Activated naive CD8-positive, alpha-beta T cell treated with anti-CD3 and anti-CD28 coated beads, Interleukin-2, amount 10 ng/mL, durations not matched to agents 7 days and 5 days (primary cell): Measurements from ENCODE around the gene TLE3. TPM values are rescaled to one million over a fixed set of nuclear protein-coding genes. Genes with fewer than 3 reads are reported as not detected.

Experiments used
- ATAC-seq: fragments of 150-1000 bp; cut with Tn5 transposase; one replicate; pipeline ENCODE4 v1.10.0; 2021; ENCODE audit warnings: low read depth, moderate library complexity
- POLR2A ChIA-PET: fragments of 350-600 bp; sonication (Branson Sonifier 250); formaldehyde crosslinking; loops from one replicate; lab custom pipeline; 2021; ENCODE audit warnings: antibody characterized with exemption; lab: Charles Lee
- DNase-seq: peaks from one replicate; pipeline ENCODE4 v3.0.0; 2021
- H3K27ac Mint-ChIP-seq: one replicate; pipeline ENCODE4 v1.8.0; 2022; ENCODE audit warnings: mild to moderate bottlenecking, mixed read lengths
- H3K27me3 Mint-ChIP-seq: one replicate; pipeline ENCODE4 v1.8.0; 2022; ENCODE audit warnings: mild to moderate bottlenecking, moderate library complexity, mixed read lengths
- H3K36me3 Mint-ChIP-seq: one replicate; pipeline ENCODE4 v1.8.0; 2021; ENCODE audit warnings: mild to moderate bottlenecking, mixed read lengths
- H3K4me1 Mint-ChIP-seq: one replicate; pipeline ENCODE4 v1.8.0; 2021; ENCODE audit warnings: mixed read lengths
- H3K4me3 Mint-ChIP-seq: one replicate; pipeline ENCODE4 v1.8.0; 2022; ENCODE audit warnings: mild to moderate bottlenecking, moderate library complexity, mixed read lengths
- H3K9me3 Mint-ChIP-seq: one replicate; pipeline ENCODE4 v1.8.0; 2021; ENCODE audit warnings: mixed read lengths
- total RNA-seq, 2 experiments: library from RNA; stranded (reverse); gene quantifications; one replicate each; pipeline ENCODE4 v1.2.3, GENCODE V29; 2021

The TLE3 gene
- total RNA-seq, 2 experiments from 2014 or later, result 80.5 to 87.9 TPM

DNA sequence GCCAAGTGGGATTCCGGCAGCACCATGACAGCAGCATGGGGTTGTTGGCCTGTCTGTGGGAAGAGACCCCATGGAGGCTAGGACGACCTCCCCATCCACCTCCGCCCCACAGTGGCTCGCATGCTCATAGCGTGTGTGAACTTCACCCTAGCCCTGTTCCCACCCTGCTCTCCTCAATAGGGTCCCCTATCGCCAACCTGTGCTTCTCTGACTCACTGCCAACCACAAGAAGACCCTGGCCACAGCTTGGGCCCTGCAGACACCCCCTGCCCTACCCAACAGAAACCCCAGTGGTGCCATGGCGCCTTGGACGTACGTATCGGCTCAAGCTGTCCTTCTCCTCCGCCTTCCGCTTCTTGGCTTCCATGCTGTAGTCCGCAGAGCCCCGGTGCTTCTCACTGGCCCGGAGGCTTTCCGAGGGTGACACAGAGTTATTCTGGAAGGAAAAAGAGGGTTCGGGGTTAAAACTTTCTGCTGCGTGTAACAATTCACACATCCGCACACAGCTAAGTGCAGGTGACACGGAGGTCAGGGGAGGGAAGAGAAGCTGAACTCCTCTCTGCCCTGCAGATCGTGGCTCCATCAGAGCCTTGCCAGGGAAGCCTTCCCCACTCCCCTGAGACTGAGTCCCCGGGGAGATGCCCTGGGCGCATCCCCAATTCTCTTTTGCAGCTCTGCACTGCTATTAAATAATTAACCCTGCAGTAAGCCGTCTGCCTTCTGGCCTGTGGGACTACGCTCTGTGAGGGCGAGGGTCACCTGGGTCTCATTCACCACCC lies 37.3 kb downstream of the TLE3 start:
- H3K36me3 Mint-ChIP-seq, result peaks cover 22% of the 10 kb centered on the region
- H3K4me3 Mint-ChIP-seq, result no peak overlapping the region
- no peaks in the 10 kb centered on the region for H3K9me3 Mint-ChIP-seq
- no peak for ATAC-seq
- no peaks in the 10 kb centered on the region for H3K27me3 Mint-ChIP-seq
- POLR2A ChIA-PET, result no interaction called here
- no peak for DNase-seq
- H3K27ac Mint-ChIP-seq, result no peak overlapping the region
- H3K4me1 Mint-ChIP-seq, result no peaks in the 10 kb centered on the region

DNA sequence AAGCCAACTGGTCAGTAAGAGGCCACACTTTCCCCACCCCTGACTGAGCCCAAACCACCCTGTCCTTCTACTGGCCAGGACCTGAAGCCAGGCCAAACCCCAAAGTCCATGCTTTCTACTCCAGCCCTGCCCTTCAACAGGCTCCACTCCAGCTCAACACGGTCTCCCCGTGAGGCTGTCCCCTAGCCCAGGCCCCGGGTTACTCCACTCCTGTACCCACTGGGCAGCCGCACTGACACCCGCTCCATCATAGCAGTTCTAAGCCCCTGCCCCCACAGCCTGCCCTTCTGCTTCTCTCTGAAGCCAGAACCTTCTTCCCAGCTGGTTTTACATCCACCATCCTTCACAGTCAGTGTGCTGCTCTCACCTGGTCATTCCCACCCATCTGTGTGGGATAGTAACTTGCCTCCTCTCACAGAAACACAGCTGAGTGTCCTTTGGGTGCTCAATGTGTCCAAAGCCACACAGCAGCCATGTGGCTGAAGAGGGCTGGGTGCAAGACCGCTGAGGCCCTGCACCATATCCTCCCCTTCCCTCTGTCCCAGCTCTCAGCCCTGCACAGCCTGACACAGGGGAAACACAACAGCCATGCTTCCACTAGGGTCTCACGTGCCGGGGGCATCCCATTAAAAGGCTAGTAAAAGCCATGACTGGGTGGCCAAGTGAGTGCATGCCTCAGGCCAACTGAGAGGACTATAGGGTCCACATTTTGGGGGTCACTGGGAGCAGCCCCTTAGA lies 38.1 kb downstream of the TLE3 start:
- peak; percentile 13 for DNase-seq
- peaks cover 23% of the 10 kb centered on the region for H3K36me3 Mint-ChIP-seq
- no peaks in the 10 kb centered on the region for H3K9me3 Mint-ChIP-seq
- H3K27me3 Mint-ChIP-seq, result no peaks in the 10 kb centered on the region
- no peak overlapping the region for H3K4me3 Mint-ChIP-seq
- POLR2A ChIA-PET, result no interaction called here
- no peak overlapping the region for H3K27ac Mint-ChIP-seq
- ATAC-seq, result no peak
- no peaks in the 10 kb centered on the region for H3K4me1 Mint-ChIP-seq

- H3K27ac Mint-ChIP-seq, result no peak overlapping the region
These were observed 38.9 kb downstream of the TLE3 start for GRCh38 chr15:70058642-70059360.

DNA sequence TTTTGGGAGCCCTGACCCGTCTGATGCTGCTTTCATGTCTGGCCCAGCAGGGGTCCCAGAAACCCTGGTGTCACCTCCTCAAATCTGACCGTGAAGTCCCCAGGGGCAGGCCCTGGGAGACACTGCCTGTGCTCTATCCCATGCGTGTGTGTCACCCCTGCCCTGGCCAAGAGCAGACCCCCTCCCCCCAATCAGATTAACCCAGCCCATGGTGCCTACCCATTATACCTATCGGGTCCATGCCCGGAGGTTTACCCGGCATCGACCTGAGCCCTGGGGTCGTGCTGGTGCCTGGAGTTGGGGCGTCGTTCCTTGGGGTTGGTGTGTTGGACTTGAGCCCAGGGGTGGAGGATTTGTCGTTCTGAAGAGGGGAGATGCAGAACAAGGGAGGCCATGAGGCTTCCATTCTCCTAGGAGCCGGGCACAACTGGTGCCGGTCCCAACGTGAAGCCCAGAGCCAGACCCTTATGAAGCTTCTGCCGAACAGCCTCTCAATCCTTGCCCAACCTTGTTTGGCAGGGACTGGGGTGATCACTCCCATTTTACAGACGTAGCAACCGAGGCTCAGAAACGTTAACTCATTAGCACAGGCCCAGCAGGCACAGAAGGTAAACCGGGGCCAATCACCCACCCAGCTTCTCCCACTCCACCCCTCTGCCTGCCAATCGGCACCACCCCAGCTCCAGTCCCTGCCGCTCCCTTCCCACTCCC lies 39.6 kb downstream of the TLE3 start:
- DNase-seq (peak; percentile 19), ATAC-seq (no peak)
- Mint-ChIP-seq H3K27ac (no peak overlapping the region), H3K4me1 (no peaks in the 10 kb centered on the region), H3K4me3 (no peak overlapping the region), H3K27me3 (no peaks in the 10 kb centered on the region), H3K9me3 (no peaks in the 10 kb centered on the region), H3K36me3 (peaks cover 24% of the 10 kb centered on the region)
- POLR2A ChIA-PET, result no interaction called here

More at GRCh38 chr15:70058642-70059360, 38.9 kb downstream of the TLE3 start:
- DNase-seq (peak; percentile 11), ATAC-seq (no peak)
- Mint-ChIP-seq H3K4me3 (no peak overlapping the region), H3K4me1 (no peaks in the 10 kb centered on the region), H3K27me3 (no peaks in the 10 kb centered on the region), H3K9me3 (no peaks in the 10 kb centered on the region), H3K36me3 (peaks cover 24% of the 10 kb centered on the region)
- POLR2A ChIA-PET, result no interaction called here

- Mint-ChIP-seq H3K4me3 (no peak overlapping the region), H3K9me3 (no peaks in the 10 kb centered on the region), H3K27ac (no peak overlapping the region), H3K27me3 (no peaks in the 10 kb centered on the region), H3K4me1 (no peaks in the 10 kb centered on the region), H3K36me3 (peaks cover 27% of the 10 kb centered on the region)
- POLR2A ChIA-PET, result no interaction called here
- DNase-seq, result no peak
- ATAC-seq, result no peak
These were observed 41.5 kb downstream of the TLE3 start for GRCh38 chr15:70056091-70056680.

- Mint-ChIP-seq H3K27me3 (no peaks in the 10 kb centered on the region), H3K27ac (peak overlapping the region; percentile 9), H3K36me3 (peaks cover 25% of the 10 kb centered on the region), H3K9me3 (no peaks in the 10 kb centered on the region), H3K4me1 (no peaks in the 10 kb centered on the region), H3K4me3 (no peak overlapping the region)
- DNase-seq (peak; percentile 22), ATAC-seq (no peak)
- POLR2A ChIA-PET, result no interaction called here
These were observed 42.1 kb downstream of the TLE3 start for GRCh38 chr15:70055601-70056051.

DNA sequence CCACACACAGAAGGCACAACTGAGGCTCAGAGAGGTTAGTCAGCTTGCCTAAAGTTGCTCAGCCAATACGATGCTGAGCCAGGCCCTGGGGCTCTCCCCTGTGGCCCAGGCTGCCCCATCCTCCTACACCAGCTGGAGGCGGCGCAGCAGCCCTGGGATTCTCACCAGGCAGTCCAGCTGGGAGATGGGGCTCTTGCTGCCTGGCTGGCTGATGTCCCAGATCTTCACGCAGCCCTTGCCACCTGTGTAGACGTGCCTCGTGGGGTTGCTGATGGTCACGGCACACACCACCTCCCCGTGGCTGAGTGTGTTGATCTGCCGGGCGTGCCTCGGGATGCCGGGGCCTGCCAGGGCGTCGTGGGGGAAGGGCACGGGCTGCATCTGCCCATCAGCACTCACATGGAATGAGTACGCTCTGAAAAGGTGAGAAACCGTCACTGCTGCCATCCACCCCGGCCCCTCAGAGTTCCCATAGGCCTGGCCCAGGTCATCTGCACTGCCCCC lies 42.8 kb downstream of the TLE3 start:
- POLR2A ChIA-PET, result no interaction called here
- no peak for DNase-seq

GRCh38 chr15:70054366-70054765 lies 43.4 kb downstream of the TLE3 start:
- ATAC-seq (no peak), DNase-seq (no peak)
- Mint-ChIP-seq H3K4me1 (no peaks in the 10 kb centered on the region), H3K36me3 (peaks cover 23% of the 10 kb centered on the region), H3K9me3 (no peaks in the 10 kb centered on the region), H3K4me3 (no peak overlapping the region), H3K27ac (no peak overlapping the region), H3K27me3 (no peaks in the 10 kb centered on the region)
- POLR2A ChIA-PET, result no interaction called here

More for the DNA sequence above, 42.8 kb downstream of the TLE3 start:
- Mint-ChIP-seq H3K4me3 (no peak overlapping the region), H3K36me3 (peaks cover 28% of the 10 kb centered on the region), H3K9me3 (no peaks in the 10 kb centered on the region), H3K4me1 (no peaks in the 10 kb centered on the region), H3K27me3 (no peaks in the 10 kb centered on the region), H3K27ac (no peak overlapping the region)
- no peak for ATAC-seq

GRCh38 chr15:70053716-70054229 lies 43.9 kb downstream of the TLE3 start:
- DNase-seq, result no peak
- peaks cover 18% of the 10 kb centered on the region for H3K36me3 Mint-ChIP-seq
- H3K4me3 Mint-ChIP-seq, result no peak overlapping the region
- no peak for ATAC-seq
- H3K27me3 Mint-ChIP-seq, result no peaks in the 10 kb centered on the region
- POLR2A ChIA-PET, result no interaction called here
- H3K4me1 Mint-ChIP-seq, result no peaks in the 10 kb centered on the region
- peak overlapping the region; percentile 30 for H3K27ac Mint-ChIP-seq
- no peaks in the 10 kb centered on the region for H3K9me3 Mint-ChIP-seq

DNA sequence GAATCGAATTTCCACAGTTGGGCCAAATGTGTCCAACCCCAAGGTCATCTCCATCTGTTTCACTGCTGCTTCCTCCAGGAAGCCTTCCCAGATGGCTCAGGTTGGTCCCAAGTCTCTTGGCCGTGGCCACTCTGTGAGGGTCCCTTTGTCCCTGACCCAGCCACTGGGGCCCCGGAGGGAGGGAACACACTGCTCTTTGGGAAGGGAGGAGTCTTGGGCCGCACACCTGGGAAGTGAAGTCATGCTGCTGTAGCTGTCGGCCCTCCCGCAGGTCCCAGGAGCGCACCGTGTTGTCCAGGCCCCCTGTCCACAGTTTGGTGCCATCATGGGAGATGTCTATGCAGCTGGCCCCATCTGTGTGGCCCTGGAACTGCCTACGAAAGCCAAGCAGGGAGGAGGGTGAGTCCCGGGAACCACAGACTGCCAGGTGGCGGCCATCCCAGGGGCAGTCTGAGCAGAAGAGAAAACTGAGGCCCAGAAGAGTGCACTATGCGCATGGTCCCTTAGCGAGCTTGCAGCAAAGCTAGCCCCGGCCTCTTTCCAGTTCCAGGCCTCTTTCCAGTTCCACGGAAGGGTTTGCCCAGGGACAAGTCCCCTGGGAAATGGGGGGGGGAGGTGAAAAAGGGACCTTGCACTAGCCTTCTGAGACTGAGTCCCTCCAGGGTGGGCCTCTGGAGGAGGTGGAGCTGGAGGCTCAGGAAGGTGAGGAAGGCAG lies 44.6 kb downstream of the TLE3 start:
- DNase-seq, result peak; percentile 15
- POLR2A ChIA-PET, result no interaction called here
- no peak for ATAC-seq
- H3K27ac Mint-ChIP-seq, result no peak overlapping the region
- H3K9me3 Mint-ChIP-seq, result no peaks in the 10 kb centered on the region
- no peak overlapping the region for H3K4me3 Mint-ChIP-seq
- peaks cover 18% of the 10 kb centered on the region for H3K36me3 Mint-ChIP-seq
- no peaks in the 10 kb centered on the region for H3K27me3 Mint-ChIP-seq
- H3K4me1 Mint-ChIP-seq, result no peaks in the 10 kb centered on the region

GRCh38 chr15:70051948-70052633 lies 45.6 kb downstream of the TLE3 start:
- Mint-ChIP-seq H3K27ac (no peak overlapping the region), H3K9me3 (no peaks in the 10 kb centered on the region), H3K36me3 (peaks cover 22% of the 10 kb centered on the region), H3K4me1 (no peaks in the 10 kb centered on the region), H3K27me3 (no peaks in the 10 kb centered on the region), H3K4me3 (no peak overlapping the region)
- POLR2A ChIA-PET, result no interaction called here
- ATAC-seq (no peak), DNase-seq (peak; percentile 18)
